ENCODE data around the gene TWF2.

TWF2 gene

DNA sequence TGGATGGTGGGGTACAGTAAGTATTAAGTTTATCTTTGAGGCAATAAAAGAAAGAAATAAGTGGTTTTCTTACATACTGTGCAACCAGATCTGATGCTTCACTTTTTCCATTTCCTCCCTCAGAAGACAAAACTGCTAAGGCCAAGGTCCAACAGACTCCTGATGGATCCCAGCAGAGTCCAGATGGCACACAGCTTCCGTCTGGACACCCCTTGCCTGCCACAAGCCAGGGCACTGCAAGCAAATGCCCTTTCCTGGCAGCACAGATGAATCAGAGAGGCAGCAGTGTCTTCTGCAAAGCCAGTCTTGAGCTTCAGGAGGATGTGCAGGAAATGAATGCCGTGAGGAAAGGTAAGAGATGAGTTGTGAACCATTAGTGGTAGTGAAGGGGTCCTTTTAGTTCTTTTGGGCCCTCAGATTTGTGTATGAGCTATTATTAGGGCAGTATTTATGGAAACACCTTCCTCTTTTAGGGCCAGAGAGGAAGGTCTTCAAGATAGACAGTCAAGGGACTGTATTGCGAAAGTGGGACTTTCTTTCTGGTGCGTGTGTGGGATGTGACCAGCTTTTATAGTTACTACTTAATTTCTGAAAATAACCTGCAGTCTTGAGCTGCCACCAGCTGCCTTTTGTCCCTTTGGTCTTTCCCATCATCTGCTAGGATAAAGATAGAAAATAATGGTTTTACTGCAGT is 36.4 kb downstream of the TWF2 start:
- DNase-seq (ENCODE audit: low read depth), result no peak

DNA sequence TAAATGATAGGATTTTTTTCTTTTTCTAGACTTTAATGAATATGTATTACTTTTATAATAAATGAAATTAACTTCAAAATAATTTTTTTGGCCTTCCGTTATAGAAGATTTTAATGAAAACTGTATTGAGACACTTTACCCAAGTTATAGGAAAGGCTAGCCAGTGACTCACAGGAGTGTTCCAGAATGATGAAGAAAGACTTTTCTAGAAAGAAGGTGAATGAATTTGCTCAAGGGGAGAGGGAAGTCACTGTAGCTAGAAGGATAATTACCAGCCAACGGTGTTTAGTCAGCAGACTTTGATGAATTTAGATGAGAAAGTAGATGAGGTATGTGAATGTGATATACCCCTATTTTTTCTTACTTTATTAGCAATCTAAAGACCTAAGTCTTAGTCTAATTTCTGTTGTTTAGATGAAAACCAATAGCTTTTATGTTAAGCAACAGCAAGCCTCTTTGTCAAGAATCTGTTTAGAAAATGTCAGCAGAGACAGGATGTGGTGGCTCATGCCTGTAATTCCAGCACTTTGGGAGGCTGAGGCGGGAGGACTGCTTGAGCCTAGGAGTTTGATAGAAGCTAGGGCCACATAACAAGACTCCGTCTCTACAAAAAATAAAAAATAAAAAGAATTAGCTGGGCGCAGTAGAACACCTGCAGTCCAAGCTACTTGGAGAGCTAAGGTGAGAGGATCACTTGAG is 37.8 kb downstream of the TWF2 start:
- no peak for DNase-seq (ENCODE audit: low read depth)

DNA sequence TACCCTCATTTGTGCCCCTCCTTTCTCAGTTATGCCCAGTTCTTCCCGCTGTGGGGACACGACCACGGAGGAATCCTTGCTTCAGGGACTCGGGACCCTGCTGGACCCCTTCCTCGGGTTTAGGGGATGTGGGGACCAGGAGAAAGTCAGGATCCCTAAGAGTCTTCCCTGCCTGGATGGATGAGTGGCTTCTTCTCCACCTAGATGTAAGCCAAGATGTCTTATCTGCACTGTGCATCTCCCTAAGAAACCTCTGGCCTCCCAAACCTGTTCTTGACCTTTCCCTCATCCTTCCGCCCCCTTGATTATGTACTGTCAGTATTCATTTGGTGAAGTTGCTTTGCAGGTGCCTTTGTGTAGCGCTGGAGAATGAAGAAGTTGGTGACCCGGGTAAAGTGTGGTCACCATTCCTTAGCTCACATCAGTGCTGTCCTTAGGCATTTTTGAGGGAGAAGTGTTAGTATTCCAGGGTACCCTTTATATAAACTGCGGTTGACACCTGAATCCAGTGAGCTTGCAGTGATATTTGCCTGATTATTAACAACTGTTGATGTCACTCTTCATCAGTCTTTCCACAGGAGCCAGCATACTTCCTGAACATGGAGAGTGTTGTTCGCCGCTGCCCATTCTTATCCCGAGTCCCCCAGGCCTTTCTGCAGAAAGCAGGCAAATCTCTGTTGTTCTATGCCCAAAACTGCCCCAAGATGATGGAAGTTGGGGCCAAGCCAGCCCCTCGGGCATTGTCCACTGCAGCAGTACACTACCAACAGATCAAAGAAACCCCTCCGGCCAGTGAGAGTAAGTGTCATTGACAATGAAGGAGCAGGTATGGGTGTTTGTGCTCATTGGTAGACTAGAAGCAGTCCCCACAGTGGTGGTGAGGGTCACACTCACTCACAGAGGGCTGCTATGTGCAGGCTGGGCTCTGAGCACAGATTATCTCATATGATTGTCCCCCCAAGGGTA is 40.0 kb downstream of the TWF2 start:
- no peak for DNase-seq (ENCODE audit: low read depth)

DNA sequence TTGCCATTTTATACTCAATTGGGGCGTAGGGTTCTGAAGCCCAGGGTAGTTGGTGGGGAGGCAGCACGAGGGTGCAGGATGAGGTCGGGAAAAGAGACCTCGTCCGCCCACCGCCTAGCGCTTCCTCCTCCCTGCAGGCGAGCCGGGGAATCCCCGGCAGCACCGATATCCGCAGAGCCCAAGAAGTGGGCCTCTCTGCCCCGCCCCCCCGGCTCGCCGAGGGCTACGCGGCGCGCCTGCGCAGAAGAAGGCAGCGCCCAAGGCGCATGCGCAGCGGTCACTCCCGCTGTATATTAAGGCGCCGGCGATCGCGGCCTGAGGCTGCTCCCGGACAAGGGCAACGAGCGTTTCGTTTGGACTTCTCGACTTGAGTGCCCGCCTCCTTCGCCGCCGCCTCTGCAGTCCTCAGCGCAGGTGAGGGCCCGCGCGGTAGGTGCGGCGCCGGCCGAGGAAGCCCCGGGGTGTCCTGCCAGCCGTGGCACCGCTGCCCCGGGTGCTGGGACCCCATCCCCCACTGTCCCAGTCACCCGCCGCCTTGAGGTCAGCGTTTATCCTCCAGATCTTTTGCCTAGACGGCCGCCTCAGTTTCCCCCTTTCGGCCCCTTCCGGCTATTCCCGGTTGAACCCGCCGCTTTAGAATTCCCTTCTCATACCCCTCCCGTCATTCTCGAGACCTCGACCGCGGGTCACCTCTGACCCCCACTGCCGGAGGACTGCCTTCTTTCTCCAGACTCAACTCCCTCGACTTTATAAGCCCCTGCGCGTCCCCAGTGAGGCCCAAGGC is 40.9 kb downstream of the TWF2 start, which contains the start of gene ALAS1:
Gene ALAS1, plus strand, starts transcription at position 319 of the 784 bp plus-strand sequence. CDS start 1,082 bp downstream, outside the sequence.
- peak; percentile 81 for DNase-seq (ENCODE audit: low read depth)

- DNase-seq (ENCODE audit: low read depth), result no peak
These were observed 41.5 kb downstream of the TWF2 start for GRCh38 chr3:52197499-52197841.

DNA sequence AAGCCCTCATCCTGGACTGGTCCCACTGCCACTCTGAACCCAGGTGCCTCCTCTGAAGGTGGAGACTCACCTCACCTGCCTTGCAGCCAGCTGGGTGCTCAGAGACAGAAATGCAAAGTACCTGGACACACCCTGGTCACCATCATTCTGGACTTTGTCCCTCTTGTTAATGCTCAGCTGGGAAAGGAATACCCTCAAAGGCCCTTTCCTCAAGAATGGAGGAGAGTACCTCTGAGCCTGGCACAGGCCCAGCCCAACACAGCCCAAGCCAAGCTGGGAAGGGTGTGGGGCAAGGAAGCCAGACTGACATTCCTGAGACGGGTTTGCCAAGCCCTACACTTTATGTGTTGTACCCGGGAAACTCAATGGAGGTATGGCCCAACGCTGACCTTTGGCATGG is 42.0 kb downstream of the TWF2 start:
- no peak for DNase-seq (ENCODE audit: low read depth)

DNA sequence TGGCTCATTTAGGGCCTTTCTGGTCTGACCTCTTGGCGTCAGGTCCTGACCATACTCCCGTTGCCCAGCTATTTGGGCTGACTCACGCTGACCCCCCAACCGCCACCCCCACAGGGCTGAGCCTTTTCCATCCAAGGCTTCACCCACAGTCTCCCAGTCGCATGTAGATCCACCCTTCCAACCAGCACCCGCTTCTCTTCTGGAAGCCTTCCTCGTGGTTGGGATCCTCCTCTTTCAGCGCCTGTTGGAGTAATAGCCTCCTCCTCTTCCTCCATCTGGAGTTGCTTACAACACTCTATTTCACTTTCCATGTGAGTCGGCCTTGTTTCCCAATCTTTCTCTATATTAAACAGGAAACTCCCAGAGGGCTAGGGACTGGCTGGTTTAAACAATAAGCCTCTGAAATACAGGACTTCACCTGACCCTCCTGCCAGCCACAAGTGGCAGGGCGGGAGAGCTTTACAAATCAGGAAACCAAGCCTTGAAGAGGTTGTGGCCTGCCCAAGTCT is 43.1 kb downstream of the TWF2 start:
- DNase-seq (ENCODE audit: low read depth), result peak; percentile 18

GRCh38 chr3:52195291-52195597 is 43.7 kb downstream of the TWF2 start:
- no peak for DNase-seq (ENCODE audit: low read depth)

GRCh38 chr3:52194485-52195290 is 44.3 kb downstream of the TWF2 start:
- no peak for DNase-seq (ENCODE audit: low read depth)

DNA sequence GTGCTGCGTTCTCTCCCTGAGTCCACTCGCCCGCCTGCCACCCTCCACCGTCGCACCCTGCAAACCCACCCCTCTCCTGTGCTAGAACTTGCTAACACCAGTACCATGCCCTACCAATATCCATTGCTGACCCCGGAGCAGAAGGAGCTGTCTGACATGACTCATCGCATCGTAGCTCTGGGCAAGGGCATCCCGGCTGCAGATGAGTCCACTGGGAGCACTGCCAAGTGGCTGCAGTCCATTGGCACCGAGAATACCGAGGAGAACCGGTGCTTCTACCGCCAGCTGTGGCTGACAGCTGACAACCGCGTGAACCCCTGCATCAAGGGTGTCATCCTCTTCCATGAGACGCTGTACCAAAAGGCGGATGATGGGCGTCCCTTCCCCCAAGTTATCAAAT is 45.9 kb downstream of the TWF2 start:
- DNase-seq (ENCODE audit: low read depth), result peak; percentile 49

- DNase-seq (ENCODE audit: low read depth), result no peak
These were observed 47.3 kb downstream of the TWF2 start for GRCh38 chr3:52191663-52192062.

GRCh38 chr3:52190294-52191074 is 48.5 kb downstream of the TWF2 start:
- peak; percentile 57 for DNase-seq (ENCODE audit: low read depth)

DNA sequence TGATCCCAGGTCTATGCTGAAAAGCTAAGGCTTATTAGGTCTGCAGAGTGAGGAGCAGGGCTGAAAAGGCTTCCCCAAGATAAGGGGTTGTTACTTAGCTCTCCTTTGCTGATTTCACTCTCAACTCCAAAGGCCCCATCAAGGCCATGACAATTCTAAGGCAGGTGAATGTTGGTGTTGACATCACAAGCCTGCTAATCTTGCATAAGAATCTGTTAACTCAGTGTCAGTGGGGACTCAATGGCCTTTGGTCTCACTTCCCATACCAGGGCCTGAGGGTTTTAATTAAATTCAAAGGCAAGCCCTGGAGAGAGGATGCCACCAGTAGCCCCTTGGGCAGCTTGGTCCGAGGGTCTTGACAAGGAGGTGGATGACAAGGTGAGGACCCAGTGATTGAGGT is 50.4 kb downstream of the TWF2 start:
- DNase-seq (ENCODE audit: low read depth), result no peak

- DNase-seq (ENCODE audit: low read depth), result no peak
These were observed 52.2 kb downstream of the TWF2 start for GRCh38 chr3:52186729-52187128.

GRCh38 chr3:52185837-52186236 is 53.1 kb downstream of the TWF2 start:
- no peak for DNase-seq (ENCODE audit: low read depth)

DNA sequence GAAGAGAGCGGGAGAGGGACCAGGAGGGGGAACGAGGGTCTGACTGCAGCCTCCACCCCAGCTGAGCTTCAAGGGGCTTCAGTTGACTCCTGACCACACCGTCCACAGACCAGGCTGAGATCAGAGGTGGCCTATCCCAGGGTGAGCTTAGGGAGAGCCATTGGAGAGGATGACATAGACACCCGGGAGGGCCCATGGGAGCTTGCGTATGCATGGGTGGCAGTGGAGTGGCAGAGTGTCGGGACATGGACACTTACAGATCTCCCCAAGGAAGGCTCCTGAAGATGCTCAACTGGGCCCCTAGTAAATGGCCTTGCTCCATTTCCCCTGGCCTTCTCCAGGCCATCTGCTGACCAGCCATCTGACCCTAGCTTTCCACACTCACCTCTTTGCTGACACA is 53.6 kb downstream of the TWF2 start:
- no peak for DNase-seq (ENCODE audit: low read depth)

GRCh38 chr3:52184690-52185089 is 54.3 kb downstream of the TWF2 start:
- no peak for DNase-seq (ENCODE audit: low read depth)

GRCh38 chr3:52183786-52184445 is 55.0 kb downstream of the TWF2 start:
- no peak for DNase-seq (ENCODE audit: low read depth)

DNA sequence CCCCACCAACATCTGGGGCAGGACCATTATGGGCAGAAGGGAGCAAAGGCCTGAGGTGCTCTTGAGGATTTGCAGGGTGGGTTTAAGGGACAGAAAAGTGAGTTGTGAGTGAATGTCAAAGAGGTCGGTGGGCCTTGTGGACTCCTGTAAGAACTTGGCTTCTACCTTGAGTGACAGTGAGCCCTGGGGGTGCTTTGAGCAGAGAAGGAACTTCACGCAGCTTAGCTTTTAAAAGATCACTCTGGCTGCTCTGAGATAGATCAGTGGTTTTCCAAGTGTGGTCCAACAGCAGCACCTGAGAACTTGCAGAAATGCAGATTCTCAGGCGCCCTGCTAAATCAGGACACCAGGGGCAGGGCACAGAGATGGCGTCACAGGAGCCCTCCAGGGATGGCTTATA is 56.3 kb downstream of the TWF2 start:
- DNase-seq (ENCODE audit: low read depth), result no peak

DNA sequence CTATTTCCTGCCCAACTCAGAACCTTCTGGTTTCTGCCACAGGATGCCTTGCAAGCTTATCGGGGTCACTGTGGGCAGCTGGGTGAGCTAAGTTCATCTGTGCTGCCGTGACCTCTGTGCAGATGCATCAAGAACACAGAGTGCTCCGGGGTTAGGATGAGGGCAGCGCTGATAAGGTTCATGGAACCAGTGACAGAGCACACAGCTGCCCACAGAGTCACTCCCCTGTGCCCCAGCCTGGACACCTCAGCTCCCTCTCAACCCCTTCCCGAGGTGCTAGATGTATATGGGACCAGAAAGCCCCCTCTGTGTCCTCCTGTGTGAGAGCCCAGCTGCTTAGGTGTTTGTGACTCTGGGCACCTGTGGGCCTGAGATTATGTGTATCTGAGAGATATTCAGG is 56.8 kb downstream of the TWF2 start:
- no peak for DNase-seq (ENCODE audit: low read depth)

All from fibroblast of the conjunctiva (primary cell).